OCI-LY3 (cell line): ENCODE results near the gene KRT36.

Source experiments
- H2AFZ ChIP-seq: fragments of 200-600, 300-600 bp; shearing (Covaris generic); 2 replicates; pipeline ENCODE4 v1.6.0; 2014; ENCODE audit warnings: antibody characterized with exemption, low read depth, low read length
- H3K27ac ChIP-seq: fragments of 200-600, 300-600 bp; sonication (generic); 2 replicates; pipeline ENCODE4 v1.5.1; 2014; ENCODE audit warnings: mild to moderate bottlenecking, low read length, moderate library complexity, mixed read lengths
- H3K27me3 ChIP-seq: fragments of 200-600, 300-600 bp; sonication (generic); 2 replicates; pipeline ENCODE4 v1.6.1; 2014; ENCODE audit warnings: low read depth, low read length, mixed read lengths
- H3K36me3 ChIP-seq: fragments of 200-600, 300-600 bp; sonication (generic); replicated peaks from 2 replicates; pipeline ENCODE3; 2014; ENCODE audit warnings: low read depth, low read length, mixed read lengths
- H3K4me1 ChIP-seq: fragments of 300-600, 200-600 bp; sonication (generic); 2 replicates; pipeline ENCODE4 v1.6.1; 2014; ENCODE audit warnings: low read length, mixed read lengths
- H3K4me2 ChIP-seq: fragments of 200-600, 300-600 bp; sonication (generic); 2 replicates; pipeline ENCODE4 v1.6.1; 2014; ENCODE audit warnings: low read length, mixed read lengths
- H3K4me3 ChIP-seq: fragments of 300-600, 200-600 bp; sonication (generic); 2 replicates; pipeline ENCODE4 v1.5.1; 2014; ENCODE audit warnings: antibody characterized with exemption, mild to moderate bottlenecking, low read length, moderate library complexity
- H3K79me2 ChIP-seq: fragments of 300-600, 200-600 bp; shearing (Covaris generic); 2 replicates; pipeline ENCODE4 v1.6.1; 2014; ENCODE audit warnings: mild to moderate bottlenecking, low read length, mixed read lengths
- H3K9ac ChIP-seq: fragments of 300-600, 200-600 bp; shearing (Covaris generic); 2 replicates; pipeline ENCODE4 v1.6.0; 2014; ENCODE audit warnings: mild to moderate bottlenecking, low read length, moderate library complexity
- H3K9me3 ChIP-seq: fragments of 200-600, 300-600 bp; shearing (Covaris generic); 2 replicates; pipeline ENCODE4 v1.6.1; 2014; ENCODE audit warnings: low read length, mixed read lengths; ENCODE audit not compliant: insufficient read depth
- H4K20me1 ChIP-seq: fragments of 200-600, 300-600 bp; sonication (generic); 2 replicates; pipeline ENCODE4 v1.6.1; 2016; ENCODE audit warnings: low read length, mixed read lengths; ENCODE audit not compliant: insufficient read depth
- CTCF ChIP-seq: fragments of 200-600, 300-600 bp; sonication (generic); IDR thresholded peaks from 2 replicates; pipeline ENCODE4 v1.5.1; 2014; ENCODE audit warnings: antibody characterized with exemption, low read length, low read depth
- EZH2phosphoT487 ChIP-seq: fragments of 200-600 bp; shearing (Covaris generic); IDR thresholded peaks from 2 replicates; pipeline ENCODE4 v1.6.1; 2018; ENCODE audit warnings: antibody characterized with exemption, mixed run types, low read depth

KRT36 gene

GRCh38 chr17:41462705-41463104, 27.0 kb downstream of the KRT36 start:
- Histone ChIP-seq H3K79me2 (no peaks in the 10 kb centered on the region), H3K27ac (no peak overlapping the region), H2AFZ (no peak overlapping the region), H3K4me1 (no peaks in the 10 kb centered on the region), H3K36me3 (no peaks in the 10 kb centered on the region), H3K27me3 (peaks cover 9% of the 10 kb centered on the region; the same call in 1 of the 2 replicates), H4K20me1 (no peaks in the 10 kb centered on the region), H3K4me2 (no peak overlapping the region), H3K9ac (no peak overlapping the region), H3K9me3 (no peaks in the 10 kb centered on the region), H3K4me3 (no peak overlapping the region)
- TF ChIP-seq CTCF (no peak), EZH2phosphoT487 (no peak)

DNA sequence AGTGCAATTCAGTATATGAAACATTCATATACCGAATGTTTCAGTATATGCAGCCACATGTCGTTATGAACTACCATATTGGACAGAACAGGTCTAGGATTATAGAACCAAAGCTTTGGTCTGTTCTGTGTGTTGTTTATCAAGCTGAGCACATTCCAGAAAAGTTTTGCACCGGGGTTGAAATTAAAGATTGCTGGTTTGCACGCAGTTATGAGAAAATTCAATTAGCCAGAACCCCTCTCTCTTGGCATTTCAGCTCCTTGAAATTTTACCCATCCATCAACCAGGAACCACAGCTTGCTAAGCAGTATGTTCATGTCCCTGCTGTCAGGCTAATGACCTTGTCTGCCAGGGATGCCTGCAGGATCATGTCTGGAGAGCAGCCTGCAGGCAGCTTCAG, 32.0 kb downstream of the KRT36 start:
- TF ChIP-seq CTCF (no peak), EZH2phosphoT487 (no peak)
- H3K4me1 ChIP-seq = no peaks in the 10 kb centered on the region
- no peak overlapping the region for H2AFZ ChIP-seq
- H3K4me3 ChIP-seq = no peak overlapping the region
- no peaks in the 10 kb centered on the region for H3K79me2 ChIP-seq
- no peaks in the 10 kb centered on the region for H3K36me3 ChIP-seq
- peaks cover 26% of the 10 kb centered on the region; the same call in 1 of the 2 replicates for H3K27me3 ChIP-seq
- H3K4me2 ChIP-seq = no peak overlapping the region
- no peak overlapping the region for H3K9ac ChIP-seq
- H3K27ac ChIP-seq = no peak overlapping the region
- no peaks in the 10 kb centered on the region for H3K9me3 ChIP-seq
- H4K20me1 ChIP-seq = no peaks in the 10 kb centered on the region

DNA sequence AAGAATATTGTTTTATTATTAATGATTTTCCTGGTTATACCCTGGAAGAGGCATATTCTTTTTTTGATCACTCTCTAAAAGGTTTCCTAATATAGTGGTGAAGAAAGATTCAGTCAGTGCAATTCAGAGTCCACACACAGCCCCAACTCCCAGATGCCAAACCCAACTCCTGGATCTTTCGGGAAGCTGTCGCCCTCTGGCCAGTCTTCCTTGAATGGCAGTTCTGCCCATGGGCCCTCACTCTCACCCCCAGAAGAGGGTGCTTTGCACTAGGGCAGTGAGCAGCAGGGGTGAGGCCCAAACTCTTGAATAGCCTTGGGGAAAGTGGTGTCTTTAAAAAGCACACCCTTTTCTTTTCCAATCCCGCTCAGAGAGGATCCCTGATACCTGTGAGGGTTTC, 33.5 kb downstream of the KRT36 start:
- no peak overlapping the region for H2AFZ ChIP-seq
- H3K4me2 ChIP-seq = no peak overlapping the region
- no peaks in the 10 kb centered on the region for H3K36me3 ChIP-seq
- H3K79me2 ChIP-seq = no peaks in the 10 kb centered on the region
- no peak overlapping the region for H3K4me3 ChIP-seq
- H3K9me3 ChIP-seq = no peaks in the 10 kb centered on the region
- TF ChIP-seq EZH2phosphoT487 (no peak), CTCF (no peak)
- H3K27ac ChIP-seq = no peak overlapping the region
- no peak overlapping the region for H3K9ac ChIP-seq
- no peaks in the 10 kb centered on the region for H4K20me1 ChIP-seq
- H3K27me3 ChIP-seq = peaks cover 26% of the 10 kb centered on the region; the same call in 1 of the 2 replicates
- no peaks in the 10 kb centered on the region for H3K4me1 ChIP-seq

DNA sequence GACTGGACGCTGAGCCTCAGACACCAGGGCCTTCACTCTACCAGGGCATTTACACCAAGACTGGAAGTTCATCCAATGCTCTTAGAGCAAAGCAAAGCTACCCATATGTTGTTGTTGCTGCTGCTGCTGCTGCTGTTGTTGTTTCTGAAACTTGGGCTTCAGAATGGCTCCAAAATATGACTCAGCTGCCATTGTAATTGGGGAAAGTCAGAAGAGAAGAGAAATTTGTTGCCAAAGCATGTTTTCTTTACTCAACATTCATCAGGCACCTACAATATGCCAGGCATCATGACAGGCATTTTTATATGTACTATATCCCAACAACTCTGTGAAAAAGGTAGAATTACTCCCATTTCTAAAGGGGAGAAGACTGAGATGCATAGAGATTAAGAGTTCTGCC, 34.5 kb downstream of the KRT36 start:
- Histone ChIP-seq H3K27me3 (peaks cover 31% of the 10 kb centered on the region; the same call in 1 of the 2 replicates), H3K36me3 (no peaks in the 10 kb centered on the region), H3K4me2 (no peak overlapping the region), H3K27ac (no peak overlapping the region), H3K4me1 (no peaks in the 10 kb centered on the region), H2AFZ (no peak overlapping the region), H3K9me3 (no peaks in the 10 kb centered on the region), H3K79me2 (no peaks in the 10 kb centered on the region), H3K4me3 (no peak overlapping the region), H4K20me1 (no peaks in the 10 kb centered on the region), H3K9ac (no peak overlapping the region)
- TF ChIP-seq EZH2phosphoT487 (no peak), CTCF (no peak)
